Right ventricle myocardium superior (tissue), 1 donor: ENCODE data around the gene KIF12. TPM values are rescaled to one million over a fixed set of nuclear protein-coding genes. Genes with fewer than 3 reads are reported as not detected.
A peak's percentile ranks its signal among the peaks of the same experiment; 100 is the strongest.
"Not testable (repeated sequence)": the region's sequence is repeated elsewhere in the genome, so short reads cannot be mapped to it uniquely, and the experiment has no call there.

Experiments
- ATAC-seq: fragments of 200-7000 bp; cut with Tn5 transposase; one replicate; pipeline ENCODE4 v1.9.1; 2020; ENCODE audit warnings: mild to moderate bottlenecking; ENCODE audit not compliant: poor library complexity
- DNase-seq: peaks from one replicate; pipeline ENCODE4 v3.0.0-alpha.2; 2020
- intact Hi-C: fragments of 100-400 bp; cut with DNase I; formaldehyde crosslinking; loops from one replicate; pipeline ENCODE4 v1.11.2; 2022
- long read RNA-seq: library from polyadenylated mRNA; unstranded; transcript quantifications from one replicate; pipeline ENCODE4 v2.0.0, GENCODE V29; 2021
- total RNA-seq: library from RNA; stranded (reverse); fragmentation: NEBNext Ultra II Directional; extraction: Animal tissue kit (Norgen Biotek cat#: 25700); gene quantifications from one replicate; pipeline ENCODE4 v1.2.1, GENCODE V29; 2021
- donor health status: DM: no; HTN: yes; CAD: no; lungs with severe emphysema.

KIF12 gene
- not detected for total RNA-seq
- long read RNA-seq, partial matches to known transcripts, result 0 of 1 reads
- long read RNA-seq, other reads (novel, unspliced or antisense), result 1 of 1 reads

DNA sequence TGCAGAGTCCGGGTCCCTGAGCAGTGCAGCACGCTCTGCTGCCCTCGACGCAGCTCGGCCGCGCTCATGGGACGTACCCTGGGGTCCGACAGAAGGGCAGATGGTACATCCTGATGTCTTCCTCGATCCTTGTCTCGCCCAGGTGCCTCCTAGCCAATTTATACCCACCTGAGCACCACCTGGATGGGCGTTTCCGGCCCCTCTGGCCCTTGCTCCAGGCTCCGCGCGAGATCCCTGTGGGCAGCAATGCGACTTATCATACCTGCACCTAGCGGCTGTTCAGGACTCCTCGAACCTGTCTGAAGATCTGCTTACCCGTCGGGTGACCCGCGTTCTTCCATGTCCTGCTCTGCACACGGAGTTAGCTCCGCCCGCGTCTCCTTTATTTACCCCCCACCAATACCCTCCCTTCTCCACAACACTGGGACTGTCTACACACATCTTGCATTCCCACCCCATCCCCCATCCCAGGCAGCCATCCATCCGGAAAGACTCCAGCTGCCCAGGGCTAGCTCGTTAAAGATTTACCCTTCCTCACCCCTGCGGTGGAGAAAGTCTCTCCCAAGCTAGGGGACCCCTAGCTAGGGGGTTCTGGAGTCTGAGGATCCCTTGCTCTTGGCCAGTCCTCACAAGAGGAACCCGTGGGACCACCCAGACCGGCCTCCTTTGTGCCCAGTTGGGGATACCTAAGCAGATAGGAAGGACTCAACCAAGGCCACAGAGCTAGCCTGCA lies at the start of gene KIF12:
TSS of gene KIF12 (minus strand) at position 357 of the 733 bp plus-strand sequence. CDS start at position 341, 16 bp downstream.
- intact Hi-C loops, result no loop called here
- peak; percentile 23 for ATAC-seq
- no peak for DNase-seq

GRCh38 chr9:114146735-114147134 lies 47.6 kb upstream of the KIF12 start:
- DNase-seq (no peak), ATAC-seq (no peak)
- intact Hi-C loops, result loop anchor here (5.0 kb wide), 1 partner anchor 34 kb away; no protein-coding TSS in a partner anchor

GRCh38 chr9:114143234-114143633 lies 44.1 kb upstream of the KIF12 start:
- ATAC-seq (no peak), DNase-seq (no peak)
- intact Hi-C loops, result no loop called here

- ATAC-seq, result peak; percentile 56
- DNase-seq, result no peak
- intact Hi-C loops, result no loop called here
These were observed 42.7 kb upstream of the KIF12 start for GRCh38 chr9:114141553-114142402.

GRCh38 chr9:114140850-114141249 lies 41.8 kb upstream of the KIF12 start:
- DNase-seq (no peak), ATAC-seq (peak; percentile 78)
- intact Hi-C loops, result no loop called here

GRCh38 chr9:114140401-114140800 lies 41.3 kb upstream of the KIF12 start:
- ATAC-seq, result no peak

DNA sequence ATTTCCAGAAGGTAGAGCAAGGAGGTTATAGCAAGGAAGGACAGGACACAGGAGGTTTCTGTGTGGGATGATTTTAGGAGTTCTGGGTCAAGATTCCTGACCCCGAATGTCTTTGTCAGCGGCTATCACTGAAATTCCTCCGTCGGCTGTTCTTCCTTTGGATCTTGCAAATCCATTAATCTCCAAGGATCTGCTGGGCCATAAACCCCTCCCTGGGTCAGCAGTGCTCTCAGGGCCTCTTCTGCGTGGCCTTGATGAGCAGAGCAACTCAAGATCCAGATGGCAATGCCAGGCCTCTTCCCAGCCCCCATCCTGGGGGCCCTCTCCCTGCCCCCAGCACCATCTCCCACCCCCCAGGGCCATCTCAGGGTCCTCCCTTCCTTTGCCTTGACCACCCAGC lies 40.0 kb upstream of the KIF12 start:
- ATAC-seq, result no peak
- DNase-seq, result no peak
- intact Hi-C loops, result no loop called here

More at GRCh38 chr9:114140401-114140800, 41.3 kb upstream of the KIF12 start:
- intact Hi-C loops, result no loop called here
- no peak for DNase-seq

DNA sequence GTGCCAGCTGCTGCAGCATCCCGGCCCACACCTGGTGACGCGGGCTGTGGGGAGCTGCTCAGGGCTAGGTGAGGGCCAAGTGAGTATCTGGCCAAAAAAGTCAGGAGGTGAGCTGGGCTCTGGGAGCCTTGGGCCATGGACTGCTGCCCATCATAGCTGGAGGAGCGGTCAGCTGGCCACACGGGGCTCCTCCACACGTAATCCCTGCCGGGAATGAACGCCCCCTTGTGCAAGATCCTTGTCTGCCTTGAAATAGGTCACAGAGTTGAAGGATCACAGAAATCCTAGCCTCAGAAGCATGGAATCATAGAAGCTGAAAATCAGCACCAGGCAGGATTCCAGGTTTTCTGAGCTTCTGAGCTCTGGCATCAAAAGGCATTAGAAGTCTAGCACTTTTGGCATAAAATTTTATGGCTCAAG lies 39.5 kb upstream of the KIF12 start:
- intact Hi-C loops, result no loop called here
- ATAC-seq, result no peak
- DNase-seq, result no peak

DNA sequence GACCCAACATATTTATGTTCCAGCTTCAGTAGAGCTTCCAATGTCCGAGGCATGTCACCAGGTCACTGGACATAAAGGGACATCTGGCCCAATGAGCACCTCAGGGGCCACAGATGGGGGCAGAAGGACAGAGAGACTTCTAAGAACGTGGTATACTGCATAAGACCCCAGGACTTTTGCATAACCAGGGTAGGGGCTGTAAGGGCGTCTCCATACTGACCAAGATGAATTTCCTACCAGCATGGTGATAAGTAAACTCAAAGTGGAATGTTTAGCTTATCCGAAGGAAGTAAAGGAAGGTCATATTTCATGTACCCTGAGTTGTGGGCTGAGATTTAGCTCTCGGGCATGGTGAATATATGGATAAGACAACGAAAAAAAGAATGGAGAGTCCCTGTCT lies 38.7 kb upstream of the KIF12 start:
- ATAC-seq (no peak), DNase-seq (no peak)
- intact Hi-C loops, result no loop called here

- ATAC-seq, result peak; percentile 37
- no peak for DNase-seq
- intact Hi-C loops, result no loop called here
These were observed 35.8 kb upstream of the KIF12 start for GRCh38 chr9:114134827-114135396.

DNA sequence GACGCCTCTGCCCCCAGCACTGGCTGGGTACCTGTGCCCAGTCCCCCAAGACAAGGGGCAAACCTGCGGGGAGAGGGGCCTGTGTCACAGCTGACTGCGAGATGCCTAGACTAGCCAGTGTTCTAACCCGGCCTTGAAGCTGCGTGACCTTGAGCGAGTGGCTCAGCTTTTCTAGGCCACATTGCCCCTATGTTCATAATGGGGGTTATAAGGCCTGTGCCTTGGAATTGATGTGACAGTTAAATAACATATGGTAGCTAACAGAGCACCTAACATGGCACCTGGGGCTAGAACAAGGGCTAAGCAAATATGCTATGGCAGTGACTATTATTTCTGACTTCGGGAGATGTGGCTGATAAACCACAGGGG lies 33.4 kb upstream of the KIF12 start:
- no peak for DNase-seq
- intact Hi-C loops, result no loop called here
- no peak for ATAC-seq

DNA sequence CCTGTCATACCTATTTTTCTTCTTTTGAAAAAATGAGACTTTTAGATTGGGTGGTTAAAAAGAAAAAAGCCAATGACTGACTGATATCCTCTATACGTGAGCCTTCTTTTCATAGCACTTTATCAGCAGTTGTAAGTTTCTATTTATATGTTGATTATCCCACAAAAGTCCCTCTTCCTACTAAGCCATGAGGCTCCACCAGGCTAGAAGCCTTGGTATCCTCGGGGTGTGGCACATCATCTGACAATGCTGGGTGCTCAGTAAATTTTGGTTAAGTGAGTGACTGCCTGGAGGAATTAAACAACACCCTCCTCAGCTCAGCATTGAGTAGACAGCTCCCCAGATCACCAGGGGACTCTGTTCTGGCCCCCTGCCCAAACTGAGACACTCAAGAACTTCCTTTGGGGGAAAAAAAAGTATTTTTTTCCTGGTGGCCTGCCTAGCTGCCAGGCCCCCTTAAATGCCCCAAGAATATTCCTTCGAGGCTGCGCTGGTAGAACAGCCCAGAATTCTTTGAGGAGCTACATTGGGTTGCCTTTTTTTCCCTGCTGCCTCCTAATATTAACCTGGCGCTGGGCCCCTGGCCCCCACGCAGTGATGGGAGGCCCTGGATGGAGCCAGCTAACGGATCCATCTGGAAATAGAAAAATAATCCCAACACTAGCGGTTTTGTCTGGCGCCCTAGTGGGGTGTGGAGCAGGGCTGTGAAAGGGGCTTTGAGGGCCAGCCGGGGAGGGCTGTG lies 32.9 kb upstream of the KIF12 start:
- DNase-seq (no peak), ATAC-seq (peak; percentile 47)
- intact Hi-C loops, result no loop called here

- peak; percentile 73 for ATAC-seq
- intact Hi-C loops, result no loop called here
- no peak for DNase-seq
These were observed 31.7 kb upstream of the KIF12 start for GRCh38 chr9:114130624-114131277.

DNA sequence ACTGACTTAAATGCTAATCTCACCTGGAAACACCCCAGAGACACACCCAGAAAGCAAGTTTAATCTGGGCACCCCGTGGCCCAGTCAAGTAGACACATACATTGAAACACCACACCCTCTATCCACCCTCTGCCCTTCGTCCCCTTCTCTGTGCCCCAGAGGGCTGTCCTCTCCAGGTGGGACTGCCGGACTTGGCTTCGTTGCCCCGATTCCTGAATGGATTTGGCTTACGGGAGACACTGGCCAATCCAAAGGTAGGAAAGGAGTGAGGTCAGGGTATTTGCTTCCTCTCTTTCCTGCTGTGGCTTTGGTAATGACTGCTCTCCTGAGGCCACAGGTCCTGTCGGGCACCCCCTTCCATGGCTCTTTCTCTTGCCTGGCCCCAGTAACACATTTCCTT lies 31.0 kb upstream of the KIF12 start:
- intact Hi-C loops, result no loop called here
- ATAC-seq (no peak), DNase-seq (no peak)

- ATAC-seq, DNase-seq, intact Hi-C loops: not testable (repeated sequence)
These were observed 29.7 kb upstream of the KIF12 start for GRCh38 chr9:114128759-114129158.

DNA sequence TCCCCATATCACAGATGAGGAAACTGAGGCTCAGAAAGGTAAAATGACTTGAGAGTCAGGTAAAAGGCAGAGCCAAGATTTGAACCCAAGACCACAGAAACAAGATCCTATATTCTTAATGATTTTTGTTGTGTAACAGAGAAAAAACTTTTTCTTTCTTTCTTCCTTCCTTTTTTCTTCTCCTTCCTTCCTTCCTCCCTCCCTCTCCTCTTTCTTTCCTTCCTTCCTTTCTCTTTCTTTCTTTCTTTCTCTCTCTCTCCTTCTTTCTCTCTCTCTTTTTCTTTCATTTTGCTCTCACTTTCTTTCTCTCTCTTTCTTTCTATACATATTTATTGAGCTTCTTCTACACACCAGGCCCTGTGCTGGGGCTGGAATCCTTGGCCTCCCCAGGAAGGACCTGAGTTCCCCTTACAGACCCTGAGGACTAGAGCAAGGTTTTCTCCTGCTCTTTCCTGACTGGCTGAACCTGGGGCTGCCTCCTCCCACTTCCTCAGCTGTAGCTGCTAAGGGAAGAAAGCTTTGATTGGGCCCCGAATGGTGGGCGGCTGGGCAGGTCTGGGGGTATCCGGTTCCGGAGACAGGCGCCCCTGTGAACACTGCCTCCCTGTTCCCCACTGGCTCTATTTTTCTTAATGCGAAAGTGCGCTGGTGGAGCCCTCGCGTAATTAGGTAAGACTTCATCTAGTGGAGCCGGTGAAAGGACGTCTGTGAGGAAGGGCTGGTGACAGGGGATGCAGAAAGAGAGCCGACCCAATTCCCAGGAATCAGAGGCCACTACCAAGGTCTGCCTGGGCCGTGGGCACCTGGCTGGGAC lies 27.4 kb upstream of the KIF12 start:
- DNase-seq (no peak), ATAC-seq (no peak)
- intact Hi-C loops, result no loop called here

DNA sequence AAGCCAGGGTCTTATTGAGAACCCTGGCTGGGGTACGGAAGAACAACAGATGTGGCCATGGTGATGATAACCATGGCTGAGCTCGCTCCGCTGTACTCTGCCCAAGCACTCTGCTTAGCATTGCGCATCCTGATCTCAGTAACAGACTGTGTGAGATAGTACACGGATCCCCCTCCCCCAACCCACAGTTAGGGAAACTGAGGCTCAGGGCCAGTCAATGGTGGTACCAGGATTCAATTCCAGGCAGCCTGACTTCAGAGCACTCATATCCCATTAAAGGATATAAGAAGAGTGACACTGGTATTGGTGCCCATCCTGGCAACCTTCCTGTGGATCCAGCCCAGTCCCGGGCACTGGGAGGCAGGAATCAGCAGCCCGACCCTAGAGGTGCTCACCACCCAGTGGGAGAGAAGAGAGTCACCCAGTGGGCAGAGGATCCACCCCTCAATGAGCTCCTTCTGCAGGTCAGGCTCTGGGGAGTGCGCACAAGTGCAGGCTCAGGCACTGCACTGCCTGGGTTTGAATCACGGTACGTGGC lies 26.5 kb upstream of the KIF12 start:
- ATAC-seq (no peak), DNase-seq (no peak)
- intact Hi-C loops, result no loop called here
